Measurements from ENCODE around the gene CASP8AP2.
A peak's percentile ranks its signal among the peaks of the same experiment; 100 is the strongest.
"Not testable (repeated sequence)": the region's sequence is repeated elsewhere in the genome, so short reads cannot be mapped to it uniquely, and the experiment has no call there.

The CASP8AP2 gene

DNA sequence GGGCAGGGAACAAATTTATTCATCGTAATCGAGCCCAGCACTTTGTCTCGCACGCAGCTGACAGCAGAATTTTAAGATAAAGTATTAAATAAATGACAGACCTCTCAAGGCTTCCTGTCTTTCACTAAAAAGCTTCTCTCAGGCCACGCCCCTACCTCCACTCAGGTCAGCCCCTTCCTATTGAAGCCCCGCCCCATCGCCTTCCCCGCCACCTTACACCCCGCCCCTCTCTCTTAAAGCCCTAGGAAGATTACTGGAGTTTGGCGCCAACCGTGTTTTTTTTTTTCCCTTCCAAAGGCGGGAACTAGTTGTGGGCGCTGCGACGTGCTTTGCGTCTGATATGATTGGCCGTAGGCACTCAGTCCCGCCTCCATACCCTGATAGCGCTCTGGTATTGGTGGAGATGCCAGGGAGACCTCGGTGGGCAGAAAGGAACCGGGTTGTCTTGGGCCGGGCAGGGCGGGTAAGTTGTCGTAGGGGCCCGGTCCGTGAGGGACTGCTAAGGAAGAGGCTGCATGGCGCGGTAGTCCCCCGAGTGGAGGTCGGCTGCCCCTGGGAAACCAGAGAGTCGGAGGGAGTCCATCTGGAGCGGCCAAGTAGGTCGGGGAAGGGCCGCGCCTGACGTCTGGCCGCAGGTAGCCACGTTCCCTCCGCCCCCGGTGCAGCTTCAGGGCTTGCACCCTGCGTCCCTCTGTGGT is at the start of gene CASP8AP2:
TSS of gene CASP8AP2 (plus strand) at position 409 of the 698 bp plus-strand sequence.
- DNase-seq = peak; percentile 99

DNA sequence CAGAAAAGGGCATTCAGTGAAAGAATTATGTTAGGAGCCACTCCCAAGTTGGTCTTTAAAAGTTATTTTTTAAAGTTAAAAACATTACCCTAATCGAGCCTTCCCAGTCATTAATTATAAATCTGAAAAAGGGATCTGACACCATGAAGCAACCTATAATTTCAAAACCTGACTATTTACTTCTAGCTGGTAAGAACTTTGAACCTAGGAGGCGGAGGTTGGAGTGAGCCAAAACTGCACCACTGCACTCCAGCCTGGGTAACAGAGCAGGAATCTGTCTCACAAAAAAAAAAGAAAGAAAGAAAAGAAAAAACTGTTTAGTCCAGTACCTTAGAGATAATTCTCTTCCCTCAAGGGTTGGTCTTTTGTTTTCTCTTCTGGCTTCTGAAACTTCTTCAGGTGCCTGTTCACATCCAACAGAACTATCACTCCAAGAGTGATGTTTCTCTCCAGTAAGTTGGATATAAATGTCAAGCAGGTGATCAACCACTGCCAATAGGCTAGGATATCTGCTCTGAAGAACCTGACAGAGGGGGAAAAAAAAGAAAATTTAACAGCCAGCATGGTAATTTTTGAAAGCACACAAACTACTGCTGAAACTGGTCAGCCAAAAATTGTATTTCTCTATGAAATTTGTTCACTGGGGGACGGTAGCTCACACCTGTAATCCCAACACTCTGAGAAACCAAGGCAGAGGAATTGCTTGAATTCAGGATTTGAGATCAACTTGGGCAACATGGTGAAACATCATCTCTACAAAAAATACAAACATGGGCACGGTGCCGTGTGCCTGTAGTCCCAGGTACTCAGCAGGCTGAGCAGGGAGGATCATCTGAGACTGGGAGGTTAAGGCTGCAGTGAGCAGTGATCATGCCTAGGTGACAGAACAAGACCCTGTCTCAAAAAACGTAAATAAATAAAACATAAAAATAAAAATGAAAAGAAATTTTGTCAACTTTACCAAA is 48.3 kb upstream of the CASP8AP2 start:
- DNase-seq = no peak

DNA sequence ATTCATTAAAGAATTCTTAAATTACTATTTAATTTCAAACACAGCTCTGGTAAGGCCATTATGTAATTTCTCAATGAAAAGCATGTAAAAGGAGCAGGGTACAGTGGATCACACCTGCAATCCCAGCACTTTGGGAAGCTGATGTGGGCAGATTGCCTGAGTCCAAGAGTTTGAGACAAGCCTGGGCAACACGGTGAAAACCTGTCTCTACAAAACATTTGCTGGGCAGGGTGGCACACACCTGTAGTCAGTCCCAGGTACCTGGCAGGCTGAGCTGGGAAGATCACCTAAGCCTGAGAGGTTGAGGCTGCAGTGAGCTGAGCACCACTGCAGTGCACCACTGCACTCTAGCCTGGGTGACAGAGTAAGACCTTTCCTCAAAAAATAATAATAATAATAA is 47.5 kb upstream of the CASP8AP2 start:
- no peak for DNase-seq

DNA sequence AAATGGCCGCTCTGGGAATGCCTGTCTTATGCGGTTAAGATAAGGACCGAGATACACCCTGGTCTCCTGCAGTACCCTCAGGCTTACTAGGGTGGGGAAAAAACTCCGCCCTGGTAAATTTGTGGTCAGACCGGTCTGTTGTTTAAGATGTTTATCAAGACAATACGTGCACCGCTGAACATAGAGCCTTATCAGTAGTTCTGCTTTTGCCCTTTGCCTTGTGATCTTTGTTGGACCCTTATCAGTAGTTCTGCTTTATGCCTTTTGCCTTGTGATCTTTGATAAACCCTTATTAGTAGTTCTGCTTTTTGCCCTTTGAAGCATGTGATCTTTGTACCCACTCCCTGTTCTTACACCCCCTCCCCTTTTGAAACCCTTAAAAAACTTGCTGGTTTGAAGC is 46.4 kb upstream of the CASP8AP2 start:
- DNase-seq = not testable (repeated sequence)

DNA sequence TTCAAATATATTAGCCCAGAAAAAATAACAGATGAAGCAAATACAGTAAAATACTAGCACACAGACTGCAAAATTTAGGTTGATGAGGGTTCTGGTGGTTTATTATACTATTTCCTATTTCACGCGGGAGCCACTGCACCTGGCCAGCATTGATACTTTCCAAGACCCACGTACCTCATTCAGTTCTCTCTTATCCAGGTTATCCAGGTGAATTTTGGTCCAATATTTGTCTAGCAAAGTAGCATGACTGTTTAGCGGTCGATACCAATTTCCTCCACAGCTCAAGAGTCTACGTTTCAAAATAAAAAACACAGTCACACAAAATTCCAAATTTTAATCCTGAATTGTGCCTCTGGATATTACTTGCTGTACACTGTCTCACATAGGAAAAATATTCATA is 44.8 kb upstream of the CASP8AP2 start:
- no peak for DNase-seq

DNA sequence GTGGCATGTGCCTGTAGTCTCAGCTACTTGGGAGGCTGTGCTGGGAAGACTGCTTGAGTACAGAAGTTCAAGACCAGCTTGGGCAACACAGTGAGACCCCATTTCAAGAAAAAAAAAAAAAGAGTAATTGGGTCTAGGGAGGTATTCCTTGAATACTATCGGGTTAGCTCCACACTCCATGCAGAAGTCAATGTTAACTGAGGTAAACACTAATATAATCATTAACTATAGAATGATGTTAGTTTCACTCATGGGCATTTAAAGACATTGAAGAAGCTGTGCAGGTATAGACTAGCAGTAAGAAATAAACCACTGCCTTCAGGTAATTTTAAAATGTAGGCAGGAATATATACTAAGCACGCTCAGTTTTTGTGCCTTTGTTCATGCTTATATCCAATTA is 42.7 kb upstream of the CASP8AP2 start:
- DNase-seq = no peak

DNA sequence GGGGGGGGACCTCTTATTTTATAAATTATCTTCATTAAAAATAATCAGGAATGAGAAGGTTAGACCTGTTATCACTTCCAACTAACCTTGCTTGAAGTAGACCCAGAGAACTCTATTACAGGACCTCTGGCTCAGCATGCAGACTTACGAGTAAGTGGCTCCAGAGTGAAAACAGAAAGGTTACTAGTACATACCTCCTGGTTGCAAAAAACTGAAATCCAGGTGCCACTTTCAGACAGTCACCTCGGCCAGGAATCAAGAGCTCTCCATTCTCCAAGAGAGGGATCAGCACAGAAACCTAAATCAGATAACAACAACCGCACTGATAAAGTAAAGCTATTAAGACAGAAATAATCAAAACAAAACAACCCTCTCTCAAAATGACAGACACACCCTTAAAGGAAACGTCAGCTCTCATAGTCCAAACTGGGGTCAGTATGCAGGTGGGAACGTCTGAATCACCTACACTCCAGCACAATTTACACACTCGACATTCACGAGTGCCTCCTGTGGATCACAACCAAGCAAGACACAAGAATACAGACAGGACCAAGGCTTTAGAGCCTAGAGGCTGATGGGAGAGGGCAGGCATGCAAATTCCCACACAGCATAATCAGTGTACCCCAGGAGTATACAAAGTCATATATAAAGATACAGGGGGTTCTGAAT is 41.9 kb upstream of the CASP8AP2 start:
- DNase-seq = no peak

DNA sequence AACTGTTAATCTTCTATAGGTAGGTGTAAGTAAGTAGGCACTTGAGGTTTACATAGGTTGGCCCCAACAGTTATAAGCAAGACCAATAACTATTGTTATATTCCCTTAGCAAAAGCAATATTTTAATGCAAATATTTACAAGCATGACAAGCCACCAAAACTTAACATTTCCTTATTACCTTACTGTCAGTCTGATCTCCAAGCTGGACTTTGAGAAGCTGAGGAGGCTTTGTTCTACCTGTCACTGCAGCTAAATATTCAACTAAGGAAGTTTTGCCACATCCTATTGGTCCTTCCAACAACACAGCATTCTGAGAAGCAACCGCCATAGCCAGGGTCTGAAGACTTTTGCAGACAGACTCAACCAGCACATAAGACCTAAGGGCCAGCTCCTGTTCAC is 39.7 kb upstream of the CASP8AP2 start:
- no peak for DNase-seq

DNA sequence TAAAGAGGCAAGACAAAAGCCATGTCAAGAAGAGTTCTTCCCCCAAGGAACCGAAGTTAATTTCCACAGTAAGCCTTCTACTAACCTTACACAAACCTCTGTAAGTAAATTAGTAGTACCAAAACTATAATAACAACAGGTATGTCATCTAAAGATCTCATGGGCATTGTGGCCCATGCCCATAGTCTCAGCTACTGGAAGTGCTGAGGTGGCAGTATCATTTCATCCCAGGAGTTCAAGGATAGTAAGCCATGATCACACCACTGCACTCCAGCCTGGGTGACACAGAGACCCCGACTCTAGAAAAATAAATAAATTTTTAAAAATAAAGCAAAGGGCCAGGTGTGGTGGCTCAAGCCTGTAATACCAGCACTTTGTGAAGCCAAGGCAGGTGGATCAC is 39.3 kb upstream of the CASP8AP2 start:
- no peak for DNase-seq

DNA sequence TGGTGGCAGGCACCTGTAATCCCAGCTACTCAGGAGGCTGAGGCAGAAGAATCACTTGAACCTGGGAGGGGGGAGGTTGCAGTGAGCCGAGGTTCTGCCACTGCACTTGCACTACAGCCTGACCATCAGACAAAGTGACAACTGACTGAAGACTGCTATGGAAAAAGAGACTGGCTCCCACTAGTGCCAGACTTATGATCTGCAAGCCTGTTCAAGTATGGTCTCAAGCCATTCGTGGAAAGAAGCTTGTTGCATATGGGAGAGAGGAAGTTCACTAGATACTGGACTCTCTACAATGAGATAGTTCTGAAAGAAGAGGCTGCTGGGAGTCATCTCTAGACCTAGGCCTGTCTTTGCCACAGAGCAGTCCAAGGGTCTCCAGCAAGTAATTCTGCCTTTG is 36.8 kb upstream of the CASP8AP2 start:
- no peak for DNase-seq

DNA sequence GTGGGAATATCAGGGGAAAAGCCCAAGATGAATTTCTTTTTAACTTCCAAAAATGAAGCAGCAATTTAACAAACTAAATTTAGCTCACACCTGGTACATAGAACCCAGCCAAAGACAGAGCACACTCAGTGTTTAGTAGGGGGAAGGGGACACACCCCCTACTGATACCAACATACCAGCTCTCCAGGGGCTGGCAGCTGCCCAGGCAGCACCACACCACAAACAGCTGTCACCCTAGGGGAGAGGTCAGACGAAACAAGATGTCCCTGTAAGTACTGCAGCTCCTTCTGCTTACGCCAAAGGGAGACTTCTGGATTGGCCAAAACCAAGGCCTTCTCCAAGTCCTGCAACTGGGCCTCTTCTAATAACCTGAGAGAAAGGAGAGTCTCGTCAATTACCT is 36.1 kb upstream of the CASP8AP2 start:
- no peak for DNase-seq

DNA sequence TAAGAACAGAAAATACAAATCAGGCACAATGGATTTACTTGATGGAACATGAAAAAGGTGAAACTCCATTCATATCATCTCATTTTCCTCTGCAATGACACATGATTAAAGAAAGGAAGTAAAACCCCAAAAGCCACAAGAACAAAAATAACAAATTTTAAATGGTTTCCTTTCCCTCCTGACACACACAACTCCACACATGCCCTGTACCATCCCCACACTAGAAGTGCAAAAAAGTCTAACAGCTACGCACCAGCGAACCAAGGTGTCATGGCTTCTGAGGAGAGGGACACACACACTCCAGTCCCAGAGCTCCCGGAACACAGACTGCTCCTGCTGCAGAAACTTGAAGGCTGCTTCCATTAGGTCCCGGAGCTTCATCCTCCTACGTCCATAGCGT is 35.4 kb upstream of the CASP8AP2 start:
- DNase-seq = no peak

DNA sequence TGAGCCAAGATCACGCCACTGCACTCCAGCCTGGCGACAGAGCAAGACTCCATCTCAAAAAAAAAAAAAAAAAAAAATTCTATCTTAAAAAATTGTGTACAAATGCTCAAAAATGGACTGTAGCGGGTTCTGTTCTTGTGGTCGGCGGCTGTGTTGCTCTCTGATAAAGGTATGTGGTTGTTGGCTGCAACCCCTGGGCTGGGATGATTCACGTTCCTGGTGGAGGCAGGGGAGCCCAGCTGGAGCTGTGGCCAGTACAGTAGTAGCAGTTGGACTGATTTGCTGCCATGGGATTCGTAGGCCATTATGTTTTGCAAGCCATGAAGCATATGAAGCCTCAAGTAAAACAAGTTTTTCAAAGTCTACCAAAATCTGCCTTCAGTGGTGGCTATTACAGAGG is 32.4 kb upstream of the CASP8AP2 start:
- DNase-seq = no peak

DNA sequence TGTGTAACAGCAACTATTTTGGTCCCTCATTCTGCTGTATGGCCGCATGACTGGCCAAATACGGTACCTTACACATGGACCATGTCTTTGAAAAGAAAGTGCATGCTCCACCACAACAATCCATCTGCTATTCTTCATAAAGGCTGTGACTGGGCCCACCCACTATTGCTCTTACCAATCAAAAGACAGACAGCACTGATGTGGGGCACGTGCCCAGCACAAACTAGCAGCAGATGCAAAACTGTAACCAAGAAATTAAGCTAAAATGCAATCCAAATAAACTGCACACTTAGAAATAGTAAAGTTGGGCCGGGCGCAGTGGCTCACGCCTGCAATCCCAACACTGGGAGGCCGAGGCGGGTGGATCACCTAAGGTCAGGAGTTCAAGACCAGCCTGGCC is 30.6 kb upstream of the CASP8AP2 start:
- no peak for DNase-seq

DNA sequence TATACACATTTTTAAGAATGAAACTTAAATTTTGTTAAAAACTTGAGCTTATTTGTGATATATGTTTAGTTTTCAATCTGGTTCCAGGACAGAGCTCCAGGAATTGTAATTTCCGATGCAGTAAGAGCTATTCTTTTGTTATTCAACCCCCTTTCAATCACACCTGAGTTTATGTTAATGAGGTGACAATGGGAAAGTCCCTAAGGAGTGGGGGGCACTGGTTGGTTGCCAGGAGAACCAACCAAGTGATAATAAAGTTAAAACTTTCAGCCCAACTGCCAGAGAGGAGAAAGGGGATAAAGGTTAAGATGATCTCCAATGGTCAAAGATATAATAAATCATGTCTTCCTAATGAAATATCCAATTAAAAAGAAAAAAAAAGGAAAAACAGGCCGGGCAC is 29.9 kb upstream of the CASP8AP2 start:
- no peak for DNase-seq

DNA sequence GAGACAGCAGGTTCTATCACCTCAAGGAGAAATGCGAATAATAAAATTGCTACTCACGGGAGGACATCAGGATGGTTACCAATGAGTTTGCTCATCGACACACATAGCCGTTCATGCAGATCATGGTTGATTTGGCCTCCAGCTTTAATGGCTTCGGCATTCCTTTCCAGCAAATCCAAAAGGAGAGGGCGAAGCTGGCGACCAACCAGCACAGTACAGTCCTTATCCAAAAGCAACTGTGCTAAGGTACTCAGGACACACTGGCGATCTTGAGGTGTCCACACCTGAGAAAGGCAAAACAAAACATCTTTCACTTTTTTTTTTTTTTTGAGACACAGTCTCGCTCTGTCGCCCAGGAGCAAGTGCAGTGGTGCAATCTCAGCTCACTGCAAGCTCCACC is 26.4 kb upstream of the CASP8AP2 start:
- DNase-seq = no peak

DNA sequence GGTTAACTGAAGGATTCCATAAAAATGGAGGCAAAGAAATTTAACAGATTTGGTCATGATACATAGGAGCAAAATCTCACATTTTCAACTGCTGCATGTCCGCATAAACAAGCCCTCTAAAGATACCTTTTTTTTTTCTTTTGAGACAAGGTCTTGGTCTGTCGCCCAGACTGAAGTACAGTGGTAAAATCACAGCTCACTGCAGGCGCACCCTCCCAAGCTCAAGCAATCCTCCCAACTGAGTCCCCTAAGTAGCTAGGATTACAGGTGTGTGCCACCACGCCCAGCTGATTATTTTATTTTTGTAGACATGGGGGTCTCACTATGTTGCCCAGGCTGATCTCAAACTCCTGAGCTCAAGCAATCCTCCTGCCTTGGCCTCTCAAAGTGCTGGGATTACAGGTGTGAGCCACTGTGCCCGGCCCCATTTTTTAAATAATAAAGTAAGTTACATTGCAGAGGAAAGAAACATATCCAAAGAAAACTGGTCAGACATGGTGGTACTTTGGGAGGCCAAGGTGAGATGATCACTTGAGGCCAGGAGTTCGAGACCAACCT is 23.8 kb upstream of the CASP8AP2 start:
- no peak for DNase-seq

DNA sequence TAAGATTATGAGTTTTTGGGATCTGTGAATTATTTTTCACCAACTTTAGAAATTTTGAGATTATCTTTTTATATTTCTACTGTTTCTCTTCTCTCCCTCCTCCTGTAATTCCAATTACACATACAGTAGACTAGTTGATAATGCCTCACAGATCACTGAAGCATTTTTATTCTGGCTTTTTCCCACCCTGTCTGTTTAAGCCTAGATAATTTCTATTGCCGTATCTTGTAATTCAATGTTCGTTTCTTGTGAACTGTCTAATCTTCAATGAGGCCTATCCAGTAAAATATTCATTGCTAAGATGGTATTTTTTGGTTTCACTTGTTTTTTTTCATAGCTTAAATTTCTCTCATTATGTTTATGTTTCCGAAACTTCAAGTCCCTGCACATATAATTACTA is 22.1 kb upstream of the CASP8AP2 start:
- no peak for DNase-seq

DNA sequence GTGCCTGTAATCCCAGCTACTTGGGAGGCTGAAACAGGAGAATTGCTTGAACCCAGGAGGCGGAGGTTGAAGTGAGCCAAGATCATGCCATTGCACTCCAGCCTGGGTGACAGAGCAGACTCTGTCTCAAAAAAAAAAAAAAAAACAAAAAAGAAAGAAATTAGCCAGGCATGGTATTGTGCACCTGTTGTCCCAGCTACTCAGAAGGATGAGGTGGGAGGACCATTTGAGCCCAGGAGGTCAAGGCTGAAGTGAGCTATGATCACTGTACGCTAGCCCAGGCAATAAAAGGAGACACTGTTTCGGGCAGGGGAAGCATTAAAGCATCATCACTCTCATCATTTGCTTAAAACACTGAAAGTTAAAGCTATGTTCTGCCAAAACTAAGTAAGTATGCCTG is 16.3 kb upstream of the CASP8AP2 start:
- DNase-seq = not testable (repeated sequence)

DNA sequence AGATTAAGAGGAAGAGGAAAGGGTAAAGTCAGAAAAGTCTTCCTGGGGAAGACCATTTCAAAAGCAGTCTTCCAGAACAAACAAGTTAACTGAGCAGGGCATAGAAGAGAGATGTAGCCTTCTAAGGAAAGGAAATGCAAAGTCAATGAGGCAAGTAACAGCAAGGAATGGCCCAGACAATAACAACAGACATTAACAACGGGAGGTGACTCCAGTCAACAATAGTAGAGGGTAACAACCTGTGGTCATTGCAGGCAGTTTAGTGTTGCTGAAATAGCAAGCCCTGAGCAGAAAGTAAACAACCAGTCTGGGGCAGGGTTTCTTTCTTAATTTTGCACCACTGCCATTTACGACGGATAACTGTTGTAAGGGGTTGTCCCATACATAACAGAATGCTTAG is 12.2 kb upstream of the CASP8AP2 start:
- no peak for DNase-seq

DNA sequence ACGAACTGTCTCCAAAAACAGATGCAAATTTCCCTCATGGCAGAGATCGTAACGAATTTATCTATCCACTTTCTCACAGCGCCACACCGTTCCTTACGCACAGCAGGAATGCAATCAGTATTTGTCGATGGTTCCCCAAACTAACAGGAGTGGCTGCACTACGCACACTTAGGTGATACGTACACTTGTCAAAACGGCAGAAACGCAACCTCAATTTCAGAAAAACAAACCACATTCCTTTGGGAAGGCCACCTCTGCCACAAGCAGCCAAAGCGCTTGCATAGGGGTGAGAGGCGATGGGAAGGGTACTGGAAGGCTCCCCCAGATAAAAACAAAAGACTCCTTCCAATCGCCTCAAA is 10.7 kb upstream of the CASP8AP2 start:
- DNase-seq = no peak

DNA sequence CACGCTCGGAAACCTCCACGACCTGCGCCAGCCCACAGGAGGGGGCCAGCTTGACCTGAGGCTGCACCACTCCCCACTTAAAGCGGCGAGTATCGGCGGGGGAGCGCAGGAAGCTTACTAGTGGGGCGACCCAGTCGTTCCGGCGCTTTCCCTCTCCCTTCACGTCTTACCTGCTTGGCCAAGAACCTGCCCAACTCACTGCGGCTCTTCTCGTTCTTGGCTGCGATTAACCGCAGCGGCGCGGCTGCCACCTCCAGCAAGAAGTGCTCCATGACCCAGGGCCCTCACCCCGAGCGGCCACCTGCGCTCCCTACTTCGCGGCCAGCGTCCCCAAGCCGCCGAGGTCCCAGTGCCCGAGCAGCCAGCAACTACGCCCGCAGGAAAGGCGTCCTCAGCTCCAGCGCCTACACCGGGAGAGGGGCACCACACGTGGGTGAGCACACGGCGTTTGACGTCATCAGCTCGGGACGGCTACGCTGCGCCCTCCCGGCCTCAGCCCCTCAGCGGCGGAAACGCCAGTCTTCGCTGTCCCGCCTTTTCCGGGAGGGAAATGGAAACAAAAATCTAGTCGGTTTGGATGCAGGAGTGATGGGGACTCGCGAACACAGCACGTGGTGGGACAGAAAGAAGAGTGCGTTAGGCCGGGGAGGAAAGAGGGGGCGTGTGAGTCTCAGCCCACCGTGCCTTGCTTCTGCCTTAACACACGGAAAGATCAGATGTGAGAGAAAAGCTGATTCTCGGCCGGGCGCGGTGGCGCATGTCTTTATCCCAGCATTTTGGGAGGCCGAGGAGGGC is 10.1 kb upstream of the CASP8AP2 start, which contains the start of gene MDN1:
TSS of gene MDN1 (minus strand) at position 459 of the 795 bp plus-strand sequence. CDS start at position 272, 187 bp downstream.
- DNase-seq = peak; percentile 85
